ENCODE measurements around the gene SBF2. TPM values are rescaled to one million over a fixed set of nuclear protein-coding genes. Genes with fewer than 3 reads are reported as not detected.

SBF2 gene
- total and polyA plus RNA-seq, 2 of the 13 experiments (the other 11 are each of a cell fraction or from before 2014, with no cell fraction given), result 24.0 to 45.8 TPM

GRCh38 chr11:9982127-9982795, 311.8 kb downstream of the SBF2 start:
- DNase-seq (ENCODE audit: low spot score), result no peak
- Histone ChIP-seq H3K4me3 (replicated peaks in 1 of 3; ENCODE audit: insufficient read depth in 1 of 3, low read depth in 2 of 3, low read length in 3 of 3) (no peak overlapping the region), H3K9ac (ENCODE audit: insufficient read depth, low read depth, low read length) (no peak overlapping the region), H3K27me3 (ENCODE audit: control insufficient read depth in 1 of 2, insufficient read depth in 2 of 2, low read length in 2 of 2) (no peaks in the 10 kb centered on the region), H3K36me3 (replicated peaks in 1 of 2; ENCODE audit: control insufficient read depth in 1 of 2, insufficient read depth in 2 of 2, low read length in 2 of 2) (peaks cover 0 to under 1% of the 10 kb centered on the region in 2 experiments; a peak in 1 of 5 replicates), H3K4me2 (ENCODE audit: low read depth, low read length) (no peak overlapping the region), H3K27ac (ENCODE audit: extremely low read length, insufficient read depth, low read length) (peak overlapping the region; percentile 58), H3K9me3 (ENCODE audit: low read length) (no peaks in the 10 kb centered on the region), H3K4me1 (ENCODE audit: insufficient read depth, low read length) (peaks cover 13% of the 10 kb centered on the region), H3K79me2 (ENCODE audit: insufficient read depth, low read length) (no peaks in the 10 kb centered on the region), H4K20me1 (ENCODE audit: insufficient read depth, low read length) (no peaks in the 10 kb centered on the region), H2AFZ (ENCODE audit: low read length) (no peak overlapping the region)
- BruUV-seq (replicated peaks), result no TSS peak
- WGBS (ENCODE audit: low lambda C conversion rate), result 98% methylated on average over 6 of the region's 6 CpGs
- ChIA-PET CTCF (ENCODE audit: low intra/inter-chr PET ratio, low total read pairs) (no interaction called here), POLR2A (no interaction called here)
- intact Hi-C loops (cut with micrococcal nuclease; ENCODE audit: unreplicated experiment) (no loop called here), in situ Hi-C loops (cut with HindIII; ENCODE audit: extremely low pct_ligation_motif_present, low pct_unique_long_range_greater_than_20kb) (no loop called here)
- no peak for ATAC-seq
- no peak for FAIRE-seq
- no peak for TF ChIP-seq GFI1 (CRISPR knock-in tag; IDR thresholded peaks at IDR 0.05; ENCODE audit: borderline replicate concordance)
- no peak for TF ChIP-seq MTERF4 (CRISPR knock-in tag; IDR thresholded peaks at IDR 0.05)
- no peak for TF ChIP-seq HDAC1 (CRISPR knock-in tag; IDR thresholded peaks at IDR 0.05)
- no peak for TF ChIP-seq ZNF33A (CRISPR knock-in tag; IDR thresholded peaks at IDR 0.05; ENCODE audit: borderline replicate concordance)
- TF ChIP-seq EP300 (IDR thresholded peaks at IDR 0.05; ENCODE audit: low read depth in 2 of 2, low read length in 2 of 2), result no peak
- no peak for TF ChIP-seq EP300 (CRISPR knock-in tag; IDR thresholded peaks at IDR 0.05; ENCODE audit: borderline replicate concordance)
- TF ChIP-seq ZNF292 (CRISPR knock-in tag; IDR thresholded peaks at IDR 0.05; ENCODE audit: borderline replicate concordance, low read depth), result no peak
- no peak for TF ChIP-seq DRAP1 (CRISPR knock-in tag; IDR thresholded peaks at IDR 0.05)
- no peak for TF ChIP-seq GATAD1 (CRISPR knock-in tag; IDR thresholded peaks at IDR 0.05)
- no peak for TF ChIP-seq PCBP2 (optimal IDR thresholded peaks at IDR 0.05; ENCODE audit: low read depth, low read length, poor library complexity, severe bottlenecking)
- no peak for TF ChIP-seq ZNF761 (CRISPR knock-in tag; conservative IDR thresholded peaks at IDR 0.05)
- no peak for TF ChIP-seq TBP (CRISPR knock-in tag; IDR thresholded peaks at IDR 0.05)
- TF ChIP-seq ZBTB14 (CRISPR knock-in tag; IDR thresholded peaks at IDR 0.05), result no peak
- no peak for TF ChIP-seq ZNF883 (CRISPR knock-in tag; IDR thresholded peaks at IDR 0.05; ENCODE audit: not compliant biosample characterization)
- TF ChIP-seq ZNF143 (CRISPR knock-in tag; IDR thresholded peaks at IDR 0.05), result no peak
- TF ChIP-seq TEAD2 (CRISPR knock-in tag; IDR thresholded peaks at IDR 0.05), result no peak
- no peak for TF ChIP-seq KLF6 (CRISPR knock-in tag; IDR thresholded peaks at IDR 0.05)
- no peak for TF ChIP-seq MLXIP (CRISPR knock-in tag; IDR thresholded peaks at IDR 0.05; ENCODE audit: borderline replicate concordance)
